ENCODE measurements around the gene TEK.

Gene TEK

GRCh38 chr9:27272103-27272502 lies 163.1 kb downstream of the TEK start:
- no peak overlapping the region for H3K4me2 ChIP-seq
- H3K36me3 ChIP-seq (ENCODE audit: insufficient read depth) = no peaks in the 10 kb centered on the region
- H3K79me2 ChIP-seq (ENCODE audit: insufficient read depth, low read depth) = no peaks in the 10 kb centered on the region
- H3K27ac ChIP-seq = no peak overlapping the region
- no peaks in the 10 kb centered on the region for H3K4me1 ChIP-seq (ENCODE audit: low read depth, poor library complexity, severe bottlenecking)
- H3K9ac ChIP-seq = no peak overlapping the region
- TF ChIP-seq CTCF (conservative IDR thresholded peaks at IDR 0.05; ENCODE audit: low read depth, low read length) = no peak
- no peak overlapping the region for H2AFZ ChIP-seq (ENCODE audit: low read depth)
- no peak overlapping the region for H3K4me3 ChIP-seq (IDR thresholded peaks at IDR 0.05; ENCODE audit: insufficient read depth, low read depth, low read length)
- H4K20me1 ChIP-seq (ENCODE audit: insufficient read depth) = no peaks in the 10 kb centered on the region
- H3K27me3 ChIP-seq (ENCODE audit: insufficient read depth, low read depth) = no peaks in the 10 kb centered on the region

- TF ChIP-seq CTCF (conservative IDR thresholded peaks at IDR 0.05; ENCODE audit: low read depth, low read length) = no peak
- no peaks in the 10 kb centered on the region for H3K27me3 ChIP-seq (ENCODE audit: insufficient read depth, low read depth)
- H3K27ac ChIP-seq = no peak overlapping the region
Measured at GRCh38 chr9:27273186-27273585, 164.2 kb downstream of the TEK start.

GRCh38 chr9:27276193-27277030 lies 167.4 kb downstream of the TEK start:
- peak overlapping the region; percentile 24; the same call in 1 of the 2 replicates for H2AFZ ChIP-seq (ENCODE audit: low read depth)

More at GRCh38 chr9:27273186-27273585, 164.2 kb downstream of the TEK start:
- Histone ChIP-seq H3K4me1 (ENCODE audit: low read depth, poor library complexity, severe bottlenecking) (no peaks in the 10 kb centered on the region), H3K4me2 (no peak overlapping the region), H3K4me3 (IDR thresholded peaks at IDR 0.05; ENCODE audit: insufficient read depth, low read depth, low read length) (no peak overlapping the region), H2AFZ (ENCODE audit: low read depth) (no peak overlapping the region), H3K79me2 (ENCODE audit: insufficient read depth, low read depth) (no peaks in the 10 kb centered on the region), H3K9ac (no peak overlapping the region), H4K20me1 (ENCODE audit: insufficient read depth) (no peaks in the 10 kb centered on the region), H3K36me3 (ENCODE audit: insufficient read depth) (no peaks in the 10 kb centered on the region)

GRCh38 chr9:27278374-27278773 lies 169.3 kb downstream of the TEK start:
- no peaks in the 10 kb centered on the region for H3K4me1 ChIP-seq (ENCODE audit: low read depth, poor library complexity, severe bottlenecking)
- TF ChIP-seq CTCF (conservative IDR thresholded peaks at IDR 0.05; ENCODE audit: low read depth, low read length) = no peak
- no peak overlapping the region for H2AFZ ChIP-seq (ENCODE audit: low read depth)
- H3K4me3 ChIP-seq (IDR thresholded peaks at IDR 0.05; ENCODE audit: insufficient read depth, low read depth, low read length) = no peak overlapping the region
- no peaks in the 10 kb centered on the region for H3K79me2 ChIP-seq (ENCODE audit: insufficient read depth, low read depth)
- no peak overlapping the region for H3K27ac ChIP-seq
- no peaks in the 10 kb centered on the region for H3K27me3 ChIP-seq (ENCODE audit: insufficient read depth, low read depth)
- H3K9ac ChIP-seq = no peak overlapping the region
- no peaks in the 10 kb centered on the region for H3K36me3 ChIP-seq (ENCODE audit: insufficient read depth)
- no peaks in the 10 kb centered on the region for H4K20me1 ChIP-seq (ENCODE audit: insufficient read depth)
- no peak overlapping the region for H3K4me2 ChIP-seq

More at GRCh38 chr9:27276193-27277030, 167.4 kb downstream of the TEK start:
- no peak overlapping the region for H3K27ac ChIP-seq
- H3K4me3 ChIP-seq (IDR thresholded peaks at IDR 0.05; ENCODE audit: insufficient read depth, low read depth, low read length) = no peak overlapping the region
- no peaks in the 10 kb centered on the region for H4K20me1 ChIP-seq (ENCODE audit: insufficient read depth)
- no peaks in the 10 kb centered on the region for H3K27me3 ChIP-seq (ENCODE audit: insufficient read depth, low read depth)
- no peaks in the 10 kb centered on the region for H3K36me3 ChIP-seq (ENCODE audit: insufficient read depth)
- H3K9ac ChIP-seq = no peak overlapping the region
- H3K4me2 ChIP-seq = peak overlapping the region; percentile 18; the same call in 1 of the 2 replicates
- H3K79me2 ChIP-seq (ENCODE audit: insufficient read depth, low read depth) = no peaks in the 10 kb centered on the region
- peak; percentile 91 for TF ChIP-seq CTCF (conservative IDR thresholded peaks at IDR 0.05; ENCODE audit: low read depth, low read length)
- no peaks in the 10 kb centered on the region for H3K4me1 ChIP-seq (ENCODE audit: low read depth, poor library complexity, severe bottlenecking)

Data from KMS-11 (cell line).